HEK293 (cell line): ENCODE results near the gene NR3C1.

ENCODE experiments used
- CTCF ChIA-PET: fragments of 350-600 bp; formaldehyde crosslinking; extraction: SDS; loops from one replicate; lab custom pipeline; 2021; ENCODE audit warnings: antibody characterized with exemption; lab: Yijun Ruan, JAX
- POLR2A ChIA-PET: fragments of 300-600 bp; formaldehyde crosslinking; extraction: SDS; loops from one replicate; lab custom pipeline; 2020; ENCODE audit warnings: antibody characterized with exemption, inconsistent platforms; lab: Yijun Ruan, JAX
- H3K27ac ChIP-seq: fragments of 200-500 bp; sonication (Bioruptor generic); 2 replicates; pipeline ENCODE4 v1.5.1; 2014; ENCODE audit warnings: low read depth, low read length, control low read depth, inconsistent platforms; ENCODE audit errors: extremely low read depth
- H3K36me3 ChIP-seq, 2 experiments: fragments of 200-500 bp in 1 of 2; sonication (Bioruptor generic) in 1 of 2; 1 replicate in 1 of 2; 2 replicates in 1 of 2; pipeline ENCODE4 v1.5.1; 2014 to 2017; ENCODE audit warnings: inconsistent platforms in 2 of 2, low read length in 2 of 2; ENCODE audit not compliant: control insufficient read depth in 2 of 2, insufficient read depth in 1 of 2
- H3K4me1 ChIP-seq: fragments of 200-500 bp; sonication (Bioruptor generic); 2 replicates; pipeline ENCODE4 v1.5.1; 2014; ENCODE audit warnings: mild to moderate bottlenecking, low read length, inconsistent platforms; ENCODE audit not compliant: control insufficient read depth, insufficient read depth
- H3K4me3 ChIP-seq: 2 replicates; pipeline ENCODE4 v1.5.1; 2011; ENCODE audit warnings: low read depth, mild to moderate bottlenecking, control low read depth, low read length, moderate library complexity
- H3K9me3 ChIP-seq: fragments of 200-500 bp; sonication (Bioruptor generic); 2 replicates; pipeline ENCODE4 v1.5.1; 2014; ENCODE audit warnings: low read depth, low read length, inconsistent platforms; ENCODE audit not compliant: control insufficient read depth, insufficient read depth
- EGR2 ChIP-seq: fragments of 450-650 bp; formaldehyde crosslinking; IDR thresholded peaks from 2 replicates; pipeline ENCODE4 v1.5.1; 2016; ENCODE audit warnings: low read depth, missing biosample characterization, missing genetic modification characterization
- GFI1B ChIP-seq: fragments of 450-650 bp; formaldehyde crosslinking; IDR thresholded peaks from 2 replicates; pipeline ENCODE4 v1.5.1; 2016; ENCODE audit warnings: missing biosample characterization, missing genetic modification characterization
- GLI4 ChIP-seq: fragments of 450-650 bp; formaldehyde crosslinking; IDR thresholded peaks from 2 replicates; pipeline ENCODE4 v1.5.1; 2016; ENCODE audit warnings: missing biosample characterization, missing genetic modification characterization
- SP2 ChIP-seq: fragments of 450-650 bp; formaldehyde crosslinking; IDR thresholded peaks from 2 replicates; pipeline ENCODE4 v1.5.1; 2016; ENCODE audit warnings: missing biosample characterization, missing genetic modification characterization
- TSHZ1 ChIP-seq: fragments of 450-650 bp; formaldehyde crosslinking; IDR thresholded peaks from 2 replicates; pipeline ENCODE4 v1.5.1; 2016; ENCODE audit warnings: missing biosample characterization, missing genetic modification characterization, borderline replicate concordance
- ZBTB6 ChIP-seq: fragments of 450-650 bp; formaldehyde crosslinking; IDR thresholded peaks from 2 replicates; pipeline ENCODE4 v1.5.1; 2017; ENCODE audit warnings: missing biosample characterization, missing genetic modification characterization
- ZNF114 ChIP-seq: fragments of 450-650 bp; formaldehyde crosslinking; IDR thresholded peaks from 2 replicates; pipeline ENCODE4 v1.5.0; 2017; ENCODE audit warnings: missing biosample characterization, missing genetic modification characterization
- ZNF266 ChIP-seq: fragments of 450-650 bp; formaldehyde crosslinking; IDR thresholded peaks from 2 replicates; pipeline ENCODE4 v1.5.1; 2016; ENCODE audit warnings: missing biosample characterization, missing genetic modification characterization, low read depth
- ZNF341 ChIP-seq: fragments of 450-650 bp; formaldehyde crosslinking; IDR thresholded peaks from 2 replicates; pipeline ENCODE4; 2016; ENCODE audit warnings: low read depth, missing biosample characterization, missing genetic modification characterization
- ZNF416 ChIP-seq: fragments of 450-650 bp; formaldehyde crosslinking; IDR thresholded peaks from 2 replicates; pipeline ENCODE4 v1.5.1; 2016; ENCODE audit warnings: missing biosample characterization, missing genetic modification characterization
- ZNF510 ChIP-seq: fragments of 450-650 bp; formaldehyde crosslinking; IDR thresholded peaks from 2 replicates; pipeline ENCODE4 v1.5.1; 2018; ENCODE audit warnings: mild to moderate bottlenecking, missing genetic modification characterization, missing biosample characterization; ENCODE audit not compliant: insufficient replicate concordance
- ZNF530 ChIP-seq: fragments of 450-650 bp; formaldehyde crosslinking; IDR thresholded peaks from 2 replicates; pipeline ENCODE4 v1.5.1; 2016; ENCODE audit warnings: low read depth, missing biosample characterization, missing genetic modification characterization
- ZNF549 ChIP-seq: fragments of 450-650 bp; IDR thresholded peaks from 2 replicates; pipeline ENCODE4 v1.5.1; 2018; ENCODE audit warnings: missing biosample characterization, missing genetic modification characterization, mild to moderate bottlenecking, inconsistent platforms, moderate library complexity
- ZNF624 ChIP-seq: fragments of 450-650 bp; formaldehyde crosslinking; IDR thresholded peaks from 2 replicates; pipeline ENCODE4 v1.5.1; 2017; ENCODE audit warnings: missing biosample characterization, missing genetic modification characterization
- ZNF777 ChIP-seq: fragments of 450-650 bp; formaldehyde crosslinking; IDR thresholded peaks from 2 replicates; pipeline ENCODE4 v1.5.1; 2017; ENCODE audit warnings: missing biosample characterization, missing genetic modification characterization, borderline replicate concordance
- TF ChIP-seq, protein P1 (sequence below): fragments of 450-650 bp; formaldehyde crosslinking; IDR thresholded peaks from 2 replicates; pipeline ENCODE4 v1.5.1; 2016; ENCODE audit warnings: missing biosample characterization, missing genetic modification characterization
- TF ChIP-seq, protein P2 (sequence below): fragments of 450-650 bp; formaldehyde crosslinking; IDR thresholded peaks from 2 replicates; pipeline ENCODE4 v1.5.1; 2016; ENCODE audit warnings: missing biosample characterization, missing genetic modification characterization

NR3C1 gene

DNA sequence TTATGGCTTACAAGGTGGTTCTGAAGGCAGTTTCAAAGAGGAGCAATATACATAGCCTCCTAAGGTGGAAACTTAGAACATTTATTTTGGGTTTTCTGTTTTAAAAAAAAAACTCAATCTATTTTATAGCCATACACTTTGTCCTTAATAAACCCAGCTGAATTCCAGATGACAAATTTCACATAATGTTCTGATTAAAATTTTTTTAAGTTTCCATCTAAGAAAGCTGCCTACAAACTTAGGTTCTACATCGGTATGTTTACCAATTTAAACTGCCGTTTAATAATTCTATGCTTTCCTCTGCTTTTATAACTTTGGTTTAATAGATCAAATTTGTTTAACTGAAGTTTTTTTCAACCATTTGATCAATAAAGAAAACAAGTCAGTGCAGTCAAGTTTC is 12.5 kb downstream of the NR3C1 start (continued):
- TF ChIP-seq, protein P1, sequence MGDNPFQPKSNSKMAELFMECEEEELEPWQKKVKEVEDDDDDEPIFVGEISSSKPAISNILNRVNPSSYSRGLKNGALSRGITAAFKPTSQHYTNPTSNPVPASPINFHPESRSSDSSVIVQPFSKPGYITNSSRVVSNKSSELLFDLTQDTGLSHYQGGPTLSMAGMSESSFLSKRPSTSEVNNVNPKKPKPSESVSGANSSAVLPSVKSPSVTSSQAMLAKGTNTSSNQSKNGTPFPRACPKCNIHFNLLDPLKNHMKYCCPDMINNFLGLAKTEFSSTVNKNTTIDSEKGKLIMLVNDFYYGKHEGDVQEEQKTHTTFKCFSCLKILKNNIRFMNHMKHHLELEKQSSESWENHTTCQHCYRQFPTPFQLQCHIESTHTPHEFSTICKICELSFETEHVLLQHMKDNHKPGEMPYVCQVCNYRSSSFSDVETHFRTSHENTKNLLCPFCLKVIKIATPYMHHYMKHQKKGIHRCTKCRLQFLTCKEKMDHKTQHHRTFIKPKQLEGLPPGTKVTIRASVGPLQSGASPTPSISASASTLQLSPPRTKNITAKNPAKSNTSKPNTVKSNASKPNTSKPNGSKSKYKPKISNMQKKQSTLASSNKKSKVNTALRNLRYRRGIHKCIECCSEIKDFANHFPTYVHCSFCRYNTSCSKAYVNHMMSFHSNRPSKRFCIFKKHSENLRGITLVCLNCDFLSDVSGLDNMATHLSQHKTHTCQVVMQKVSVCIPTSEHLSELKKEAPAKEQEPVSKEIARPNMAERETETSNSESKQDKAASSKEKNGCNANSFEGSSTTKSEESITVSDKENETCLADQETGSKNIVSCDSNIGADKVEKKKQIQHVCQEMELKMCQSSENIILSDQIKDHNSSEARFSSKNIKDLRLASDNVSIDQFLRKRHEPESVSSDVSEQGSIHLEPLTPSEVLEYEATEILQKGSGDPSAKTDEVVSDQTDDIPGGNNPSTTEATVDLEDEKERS, result no peak
- TF ChIP-seq GLI4 (no peak), TSHZ1 (tag by site-specific recombination) (no peak), SP2 (tag by site-specific recombination) (no peak), ZNF549 (tag by site-specific recombination) (no peak), ZNF416 (tag by site-specific recombination) (no peak), ZNF341 (tag by site-specific recombination) (no peak)

- Histone ChIP-seq H3K27ac (no peak overlapping the region), H3K9me3 (no peaks in the 10 kb centered on the region; the same call in 1 of the 2 replicates), H3K4me1 (peaks cover 18% of the 10 kb centered on the region), H3K36me3 (no peaks in the 10 kb centered on the region; a peak in 1 of 3 replicates), H3K4me3 (no peak overlapping the region)
- no peak for TF ChIP-seq ZNF341 (tag by site-specific recombination)
- TF ChIP-seq ZNF266 (tag by site-specific recombination), result no peak
- no peak for TF ChIP-seq ZNF510 (tag by site-specific recombination)
- TF ChIP-seq EGR2, result no peak
- TF ChIP-seq ZNF777 (tag by site-specific recombination), result no peak
- TF ChIP-seq, protein P2, sequence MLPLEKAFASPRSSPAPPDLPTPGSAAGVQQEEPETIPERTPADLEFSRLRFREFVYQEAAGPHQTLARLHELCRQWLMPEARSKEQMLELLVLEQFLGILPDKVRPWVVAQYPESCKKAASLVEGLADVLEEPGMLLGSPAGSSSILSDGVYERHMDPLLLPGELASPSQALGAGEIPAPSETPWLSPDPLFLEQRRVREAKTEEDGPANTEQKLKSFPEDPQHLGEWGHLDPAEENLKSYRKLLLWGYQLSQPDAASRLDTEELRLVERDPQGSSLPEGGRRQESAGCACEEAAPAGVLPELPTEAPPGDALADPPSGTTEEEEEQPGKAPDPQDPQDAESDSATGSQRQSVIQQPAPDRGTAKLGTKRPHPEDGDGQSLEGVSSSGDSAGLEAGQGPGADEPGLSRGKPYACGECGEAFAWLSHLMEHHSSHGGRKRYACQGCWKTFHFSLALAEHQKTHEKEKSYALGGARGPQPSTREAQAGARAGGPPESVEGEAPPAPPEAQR (tag by site-specific recombination), result no peak
- TF ChIP-seq ZNF114 (tag by site-specific recombination), result no peak
- no peak for TF ChIP-seq ZNF624
- TF ChIP-seq GFI1B (tag by site-specific recombination), result no peak
- TF ChIP-seq ZNF530 (tag by site-specific recombination), result no peak
- TF ChIP-seq ZBTB6, result no peak
- POLR2A ChIA-PET, result no interaction called here
- CTCF ChIA-PET, result interaction anchor here (1.0 to 1.5 kb wide), 2 partner anchors 10 to 770 kb away, joined by 4 to 5 read pairs; no protein-coding TSS in a partner anchor
Observed at GRCh38 chr5:143390258-143390657, 13.2 kb downstream of the NR3C1 start.
